ENCODE results near the gene ZNF526.

Gene ZNF526

DNA sequence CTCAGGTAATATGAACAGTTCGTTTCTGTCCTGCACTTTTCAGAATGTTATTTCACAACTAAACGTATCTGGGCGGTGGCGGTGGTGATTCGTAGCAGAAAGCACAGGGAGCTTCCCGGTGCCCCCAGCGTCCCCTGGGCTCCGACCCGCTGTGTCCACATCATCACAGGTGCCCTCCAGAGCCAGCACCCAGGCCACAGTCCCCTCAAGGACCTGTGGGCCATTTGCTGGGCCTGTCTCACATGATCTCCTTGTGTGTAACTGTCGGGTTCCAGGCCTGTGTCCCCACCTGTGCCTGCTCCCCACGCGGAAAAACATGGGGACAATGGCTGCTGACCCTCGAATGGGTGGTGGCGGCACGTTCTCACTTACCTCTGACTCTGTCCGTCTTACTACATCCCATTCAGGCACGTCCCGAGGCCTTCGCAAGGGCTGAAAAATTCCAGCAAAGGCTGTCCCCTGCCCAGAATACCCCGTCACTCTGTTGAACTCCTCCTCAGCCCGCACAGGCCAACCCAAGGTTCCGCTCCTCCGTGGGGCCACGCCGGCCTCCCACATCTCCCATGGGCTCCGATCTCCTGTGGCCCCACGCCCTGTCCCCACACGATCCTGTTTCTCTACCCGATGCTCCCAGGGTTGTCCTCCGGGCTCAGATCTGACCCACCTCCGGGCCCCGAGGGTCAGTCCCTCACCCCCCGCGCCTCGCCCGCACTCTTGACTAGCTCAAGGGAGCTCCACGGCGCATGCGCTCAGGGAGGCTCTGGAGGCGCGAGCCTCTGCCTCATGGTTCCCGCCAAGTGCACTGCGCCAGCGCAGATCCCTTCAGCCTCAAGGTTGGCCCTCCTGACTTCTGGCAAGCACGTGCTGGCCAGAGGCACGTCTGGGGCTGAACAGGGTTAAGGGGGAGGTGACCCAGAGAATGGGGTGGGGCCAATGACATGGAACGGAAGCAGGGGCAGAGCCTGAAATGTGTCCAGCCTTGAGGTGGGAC lies 23.8 kb upstream of the ZNF526 start:
- no peak for DNase-seq

DNA sequence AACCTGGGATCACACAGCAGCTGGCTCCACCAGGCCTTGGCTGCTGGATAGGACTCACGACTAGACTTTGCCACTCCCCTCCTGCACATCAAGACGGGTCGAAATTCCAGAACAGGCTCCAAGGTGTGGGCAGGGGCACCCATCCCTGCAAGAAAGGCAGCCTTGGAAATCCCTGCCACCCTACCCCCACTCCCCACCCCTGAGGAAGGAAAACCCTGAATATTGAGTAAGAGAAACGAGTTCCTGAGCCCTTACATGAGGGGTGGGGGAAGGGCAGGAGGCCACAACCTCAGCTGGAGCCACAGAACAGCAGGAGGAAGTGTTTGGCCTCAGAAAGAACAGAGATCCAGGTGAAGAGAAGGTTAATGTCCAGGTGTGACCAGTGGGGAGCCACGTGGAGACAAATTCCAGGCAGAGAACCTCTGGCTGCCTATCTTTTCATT lies 22.7 kb upstream of the ZNF526 start:
- no peak for DNase-seq

DNA sequence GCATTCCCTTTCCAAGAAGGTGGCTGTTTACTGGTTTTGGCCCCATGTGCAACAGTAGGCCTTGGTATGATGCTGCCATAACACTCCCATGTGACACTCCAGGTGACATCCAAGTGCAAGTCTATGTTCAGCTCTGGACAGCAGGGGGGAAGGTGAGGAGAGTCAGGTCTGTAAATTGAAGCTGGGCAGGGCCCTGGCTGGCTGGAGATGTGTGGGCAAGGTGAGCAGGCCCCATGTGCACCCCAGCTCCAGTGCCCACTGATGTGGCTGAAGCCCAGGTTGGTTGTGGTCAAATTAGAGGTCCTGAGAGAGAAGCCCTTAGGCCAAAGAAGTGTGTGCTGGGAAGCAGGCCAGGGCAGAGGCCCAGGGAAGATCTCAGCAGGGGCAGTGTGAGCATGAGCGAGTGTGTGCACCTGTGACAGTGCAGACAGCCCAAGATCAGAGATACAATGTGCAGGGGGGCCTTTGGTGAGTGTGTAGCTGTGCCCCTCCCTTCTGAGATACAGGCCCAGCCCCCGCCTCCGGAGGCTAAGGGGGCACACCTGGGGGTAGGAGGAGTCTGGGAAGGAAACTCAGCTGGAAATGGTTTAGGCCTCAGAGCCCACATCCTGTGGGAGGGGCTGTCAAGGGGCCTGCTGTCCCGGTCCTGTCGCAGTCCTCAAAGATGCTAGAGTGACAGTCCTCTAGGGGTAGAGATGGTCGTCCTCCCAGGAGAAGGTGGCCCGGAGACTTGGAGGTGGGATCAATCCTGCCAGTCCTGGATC lies 21.3 kb upstream of the ZNF526 start:
- peak; percentile 44 to 61 for DNase-seq

DNA sequence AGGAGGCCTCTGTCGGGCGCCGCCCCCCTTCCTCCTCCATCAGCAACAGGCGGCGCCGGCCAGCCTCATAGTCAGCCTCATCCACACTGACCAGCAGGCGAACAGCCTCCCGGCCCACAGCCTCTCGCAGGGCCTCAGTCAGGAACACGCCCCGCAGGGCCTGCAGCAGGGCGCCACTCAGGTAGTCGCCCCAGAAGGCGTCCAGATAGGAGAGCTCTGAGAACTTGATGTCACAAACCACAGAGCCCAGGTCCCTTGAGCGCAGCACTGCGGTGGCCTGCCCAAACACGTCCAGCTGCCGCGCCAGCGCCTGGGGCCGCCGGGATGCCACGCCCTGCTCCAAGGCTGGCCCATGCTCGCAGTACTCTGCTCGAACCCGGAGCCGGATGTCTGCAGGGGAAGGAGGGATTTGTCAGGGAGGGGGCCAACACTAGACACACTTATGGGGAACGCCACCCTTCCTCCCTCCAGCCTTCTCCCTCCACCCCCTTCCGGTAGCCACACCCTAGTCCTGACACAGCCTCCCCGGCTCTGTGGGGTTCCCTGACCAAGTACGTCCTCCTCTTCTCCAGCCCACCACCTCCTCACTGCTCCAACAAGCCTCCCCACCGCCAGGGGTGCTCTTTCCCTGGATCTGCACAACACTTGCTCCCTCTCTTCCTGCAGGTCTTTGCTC lies 20.5 kb upstream of the ZNF526 start:
- DNase-seq: peak; percentile 72 to 80

DNA sequence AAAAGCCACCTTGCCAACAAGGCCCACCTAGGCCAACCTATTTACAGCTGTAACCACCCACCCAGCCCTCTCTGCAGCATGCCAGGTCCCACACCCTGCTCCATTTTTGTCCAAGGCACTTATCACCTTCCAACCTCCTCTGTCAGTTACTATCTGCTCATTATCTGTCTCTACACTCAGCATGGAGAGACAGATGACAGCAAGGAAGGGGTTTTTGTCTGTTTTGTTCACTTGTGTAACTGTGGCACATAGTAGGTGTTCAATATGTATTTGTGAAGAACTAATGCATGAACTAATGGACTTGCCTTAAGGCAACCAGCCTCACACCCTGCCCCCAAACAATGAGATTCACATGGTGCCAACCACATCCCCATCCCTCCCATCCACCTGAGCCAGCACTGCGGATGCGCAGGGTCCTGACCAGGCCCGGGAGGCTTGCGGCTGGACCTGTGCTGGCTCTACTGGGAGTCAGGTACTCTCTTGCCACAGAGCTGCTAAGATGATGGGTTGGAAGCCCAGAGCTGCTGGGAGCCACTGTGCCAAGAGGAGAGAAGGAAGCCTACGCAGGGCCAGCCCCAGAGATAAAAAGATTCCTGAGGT lies 19.9 kb upstream of the ZNF526 start:
- DNase-seq: no peak

DNA sequence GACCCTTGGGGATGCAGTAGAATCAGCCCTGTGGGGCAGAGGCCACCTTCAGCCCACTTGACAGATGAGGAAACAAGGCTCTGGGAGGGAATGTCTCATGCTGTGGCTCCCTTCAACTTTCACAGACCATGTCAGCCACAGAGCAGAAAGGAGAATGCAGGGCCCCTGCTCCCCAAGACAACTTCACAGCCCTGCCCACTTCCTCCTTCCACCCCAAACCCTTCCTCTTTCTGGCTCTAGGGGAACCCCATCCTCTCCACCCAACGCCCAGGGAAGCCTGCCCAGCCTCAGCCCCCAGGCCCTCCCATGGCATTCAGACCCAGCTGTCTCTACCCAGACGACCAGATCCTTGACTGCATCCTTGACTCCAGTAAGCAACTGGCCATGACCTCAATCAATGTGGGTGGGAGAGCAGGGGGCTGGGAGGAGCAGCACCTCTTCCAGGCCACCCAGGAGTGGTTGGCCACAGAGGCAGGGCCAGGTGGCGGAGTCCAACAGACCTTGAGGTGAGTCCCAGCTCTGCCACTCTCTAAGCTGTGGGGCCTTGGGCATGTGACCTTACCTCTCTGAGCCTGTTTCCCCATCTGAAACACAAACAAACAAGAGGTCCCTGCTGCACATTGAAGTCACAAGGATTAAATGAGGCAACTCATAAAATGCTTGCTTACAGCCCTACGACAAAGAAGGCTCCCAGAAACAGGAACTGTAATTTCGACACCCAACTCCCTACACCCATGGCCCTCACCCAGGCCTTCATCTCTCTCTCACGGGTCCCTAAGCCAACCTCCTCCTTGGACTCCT lies 18.4 kb upstream of the ZNF526 start:
- DNase-seq: peak; percentile 49 to 57

DNA sequence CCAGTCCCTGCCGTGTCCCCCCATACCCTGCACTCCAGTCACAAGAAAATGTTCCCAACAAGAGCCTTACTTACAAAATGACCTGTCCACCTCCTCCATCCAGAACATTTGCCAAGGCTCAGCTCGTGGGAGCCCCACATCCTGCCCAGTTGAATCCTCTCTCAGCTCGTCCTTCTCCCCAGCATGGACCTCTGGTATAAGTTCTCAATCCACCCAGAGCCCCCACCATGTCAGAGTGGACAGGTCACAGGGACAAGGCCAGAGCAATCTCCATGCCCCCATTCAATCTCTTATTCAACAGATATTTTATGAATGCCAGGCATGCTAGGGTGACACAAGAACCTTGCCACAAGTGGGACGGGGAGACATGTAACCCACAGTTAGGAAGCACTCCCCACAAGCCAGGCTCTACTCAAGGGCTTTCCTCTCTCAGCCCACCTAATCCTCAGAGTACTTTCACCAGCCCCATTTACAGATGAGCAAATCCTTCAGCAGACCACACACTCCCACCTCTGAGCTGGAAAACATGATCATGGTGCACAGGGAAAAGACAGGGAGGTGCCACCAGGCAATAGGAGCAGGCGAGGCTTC lies 17.7 kb upstream of the ZNF526 start:
- DNase-seq: no peak

DNA sequence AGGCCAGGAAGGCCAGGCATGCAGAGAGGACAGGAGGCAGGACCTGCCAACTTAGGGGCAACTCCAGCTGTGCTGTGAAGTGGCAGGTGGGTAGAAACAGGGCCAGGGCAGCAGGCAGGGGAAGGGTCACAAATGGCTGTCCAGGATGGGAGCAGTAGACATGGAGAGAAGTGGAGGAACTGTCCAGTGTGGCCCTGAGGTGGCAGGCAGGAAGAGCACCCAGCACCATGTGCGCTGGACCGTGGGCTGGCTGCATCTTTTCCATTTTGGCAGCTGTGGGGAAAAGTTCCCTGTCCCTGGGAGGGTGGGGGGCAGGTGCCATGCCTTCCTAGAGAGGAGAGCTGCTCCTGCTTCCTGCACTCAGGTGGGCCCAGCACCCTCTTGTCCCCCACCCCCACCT lies 16.4 kb upstream of the ZNF526 start:
- DNase-seq: no peak

DNA sequence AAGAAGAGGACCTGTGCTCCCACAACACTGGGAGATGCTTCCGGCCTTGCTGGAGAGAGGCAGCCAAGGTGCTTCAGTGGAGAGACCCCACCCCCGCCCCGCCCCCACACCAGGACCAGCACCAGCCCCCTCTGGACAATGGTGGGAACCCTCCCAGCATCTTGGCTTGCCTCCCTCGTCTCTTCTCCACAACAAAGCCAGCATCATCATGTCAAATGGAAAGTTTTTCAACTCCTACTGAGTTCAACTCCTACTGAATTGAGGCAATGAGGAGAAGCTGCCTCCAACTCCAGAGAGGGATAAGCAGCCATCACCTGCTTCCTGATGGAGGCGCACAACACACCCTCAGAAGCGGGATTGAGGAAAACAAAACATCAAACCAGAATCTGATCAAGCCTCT lies 15.4 kb upstream of the ZNF526 start:
- DNase-seq: no peak

DNA sequence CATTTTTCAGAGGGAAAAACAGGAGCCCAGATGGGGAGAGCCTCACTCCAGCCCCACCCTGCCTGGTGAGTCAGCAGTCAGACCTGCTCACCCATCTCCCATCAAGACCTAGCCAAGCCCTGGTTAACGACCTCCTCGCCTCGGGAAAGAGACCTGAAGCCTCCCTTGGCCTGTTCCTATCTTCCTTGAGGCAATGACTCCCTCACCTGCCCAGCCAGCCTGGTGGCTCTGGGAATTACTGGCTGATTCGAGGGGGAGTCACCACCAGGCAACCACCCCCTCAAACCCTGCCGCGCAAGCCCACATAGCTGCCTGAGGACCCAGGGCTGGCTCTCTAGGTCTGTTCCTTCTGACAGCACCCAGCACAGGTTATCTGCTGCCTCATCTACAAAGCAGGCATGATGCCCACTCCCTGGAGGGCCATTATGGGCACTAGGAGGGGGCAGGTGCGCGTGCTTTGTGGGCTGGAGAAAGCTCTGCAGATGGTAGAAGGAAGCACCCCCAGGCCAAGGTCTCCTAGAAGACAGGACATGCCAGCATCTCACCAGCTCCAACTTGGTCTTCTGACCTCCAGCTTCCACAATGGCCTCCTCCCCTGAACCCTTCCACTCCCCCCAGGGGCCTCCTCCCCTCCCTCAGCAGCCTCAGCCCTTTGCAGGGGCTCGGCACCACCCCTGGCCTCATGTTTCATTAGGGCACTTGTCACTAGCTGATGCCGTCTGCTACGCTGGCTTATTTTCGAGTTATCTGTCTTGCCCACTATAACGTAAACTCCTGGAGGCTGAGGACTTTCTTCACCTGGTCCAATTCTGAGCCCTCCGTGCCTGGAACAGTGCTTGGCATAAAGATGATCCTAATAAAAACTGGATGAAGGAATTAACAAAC lies 13.0 kb upstream of the ZNF526 start:
- no peak for DNase-seq

DNA sequence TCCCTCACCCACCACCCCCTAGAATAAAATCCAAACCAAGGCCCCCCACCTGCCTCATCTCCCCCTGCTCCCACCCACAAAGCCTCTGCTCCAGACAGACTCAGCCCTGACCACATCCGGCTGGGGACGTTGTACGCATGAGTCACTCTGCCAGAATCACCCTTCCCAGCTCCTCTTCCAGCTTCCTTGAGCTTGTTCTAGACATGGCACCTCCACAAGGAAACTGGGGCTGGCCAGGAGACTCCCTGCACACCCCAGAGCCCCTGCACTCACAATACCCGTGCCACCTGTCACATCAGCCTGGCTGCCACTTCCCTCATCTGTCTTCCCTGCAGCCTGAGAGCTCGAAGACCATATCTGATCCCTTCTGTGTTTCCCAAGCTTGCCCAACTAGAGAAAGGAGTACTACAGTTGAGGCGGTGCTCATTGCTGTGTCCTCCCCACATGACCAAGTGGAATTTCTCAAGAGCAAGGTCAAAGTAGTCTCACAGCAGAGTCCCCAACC lies 12.3 kb upstream of the ZNF526 start:
- DNase-seq: no peak

DNA sequence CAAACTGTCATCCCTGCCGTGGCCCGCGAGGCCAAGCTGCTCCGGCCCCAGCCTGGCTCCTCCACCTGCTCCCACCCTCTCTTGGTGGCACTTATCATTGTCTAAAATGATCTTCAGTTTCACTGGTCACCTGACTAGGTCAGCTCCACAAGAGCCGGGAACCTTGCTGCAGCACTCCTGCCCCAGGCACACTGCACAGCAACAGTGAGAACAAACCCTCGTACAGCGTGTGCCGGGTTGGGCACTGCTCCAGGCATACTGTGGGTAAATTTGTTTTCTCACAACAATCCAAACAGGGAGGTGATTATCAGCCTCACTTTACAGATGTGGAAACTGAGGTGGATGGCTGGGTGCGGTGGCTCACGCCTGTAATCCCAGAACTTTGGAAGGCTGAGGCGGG lies 11.5 kb upstream of the ZNF526 start:
- DNase-seq: no peak

DNA sequence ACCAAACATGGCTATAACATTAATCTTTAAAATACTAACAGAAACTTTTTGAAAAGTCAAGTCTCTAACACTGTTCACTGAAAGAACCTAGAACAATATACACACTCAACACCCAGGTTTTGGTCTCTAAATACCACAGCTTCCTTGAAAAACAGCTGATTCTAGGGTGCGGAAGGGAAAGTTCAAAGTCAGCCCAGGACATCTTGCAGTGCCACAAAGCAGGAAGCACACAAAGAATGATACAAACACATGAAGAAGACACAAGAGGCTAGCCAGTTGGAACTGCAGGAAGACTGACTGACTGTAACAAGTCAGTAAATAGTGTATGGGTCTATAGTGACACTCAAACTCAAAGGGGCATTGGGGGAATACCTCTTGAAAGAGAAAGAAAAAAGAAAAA lies 7.2 kb upstream of the ZNF526 start:
- DNase-seq: no peak

DNA sequence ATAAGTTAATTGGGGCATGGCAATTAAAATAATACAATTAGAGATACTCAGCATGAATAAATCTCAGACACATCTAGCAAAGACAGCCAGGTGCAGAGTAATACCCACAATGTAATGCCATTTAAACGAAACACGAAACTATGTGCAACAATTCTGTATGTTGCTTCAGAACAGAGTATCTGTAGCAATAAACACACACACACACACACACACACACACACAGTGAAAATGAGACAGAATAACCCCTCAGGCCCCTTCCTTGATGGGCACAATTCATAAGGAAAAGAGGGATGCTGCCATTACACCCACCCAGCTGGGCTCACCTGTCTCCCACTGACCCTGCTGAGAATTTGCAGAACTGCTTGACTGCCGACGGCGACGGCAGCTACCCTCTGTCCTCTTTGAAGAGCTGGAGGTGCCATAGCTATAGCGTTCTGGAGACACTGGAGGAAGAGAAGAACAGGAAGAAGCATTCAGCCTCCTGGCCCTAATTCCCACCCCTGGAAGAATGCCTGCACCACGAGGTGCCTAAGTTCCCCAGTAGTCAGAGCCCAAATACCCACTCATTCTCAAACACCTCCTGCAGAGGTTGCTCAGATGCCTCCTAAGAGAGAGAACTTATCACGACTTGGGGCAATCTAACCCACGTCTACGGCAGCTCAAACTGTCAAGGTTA lies 5.2 kb upstream of the ZNF526 start:
- DNase-seq: no peak

DNA sequence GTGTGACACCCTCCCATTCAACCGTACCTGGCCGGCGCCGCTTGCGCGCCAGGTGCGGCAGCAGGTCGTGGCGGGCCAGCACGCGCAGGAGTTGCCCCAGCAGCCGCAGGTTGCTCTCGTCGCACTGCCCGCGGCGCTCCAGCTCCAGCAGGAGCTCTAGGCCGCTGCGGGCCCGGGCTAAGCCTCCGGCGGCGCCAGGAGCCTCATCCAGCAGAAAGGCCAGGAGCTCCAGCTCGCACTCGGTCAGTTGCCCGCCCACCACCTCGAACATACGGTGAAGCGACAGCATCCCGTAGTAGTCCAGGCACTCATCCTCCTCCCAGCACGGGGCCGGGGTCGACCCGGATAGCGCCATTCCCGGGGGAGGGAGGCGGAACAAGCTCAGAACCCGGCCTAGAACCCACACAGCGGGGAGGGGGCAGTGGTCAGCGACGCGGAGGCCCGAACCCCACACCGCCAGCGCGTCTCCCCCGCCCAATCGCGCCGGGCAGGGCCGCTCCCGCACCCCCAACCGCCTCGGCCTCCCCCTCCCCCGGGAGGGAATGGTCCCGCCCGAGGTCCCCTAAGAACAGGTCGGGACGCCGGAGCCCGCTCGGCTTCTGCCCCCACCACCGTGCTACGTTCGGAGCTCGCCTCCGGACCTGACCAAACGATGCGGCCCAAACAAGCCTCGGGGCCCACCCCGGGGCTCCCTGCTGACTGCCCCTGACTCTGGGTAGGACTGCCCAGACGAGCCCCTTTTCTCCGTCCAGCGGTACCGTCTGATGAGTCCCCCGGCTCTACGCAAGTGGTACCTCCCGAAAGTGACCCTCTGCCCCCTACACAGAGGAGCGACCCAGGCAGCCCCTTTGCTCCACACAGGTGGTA lies 3.2 kb upstream of the ZNF526 start:
- DNase-seq: peak; percentile 23 to 42

DNA sequence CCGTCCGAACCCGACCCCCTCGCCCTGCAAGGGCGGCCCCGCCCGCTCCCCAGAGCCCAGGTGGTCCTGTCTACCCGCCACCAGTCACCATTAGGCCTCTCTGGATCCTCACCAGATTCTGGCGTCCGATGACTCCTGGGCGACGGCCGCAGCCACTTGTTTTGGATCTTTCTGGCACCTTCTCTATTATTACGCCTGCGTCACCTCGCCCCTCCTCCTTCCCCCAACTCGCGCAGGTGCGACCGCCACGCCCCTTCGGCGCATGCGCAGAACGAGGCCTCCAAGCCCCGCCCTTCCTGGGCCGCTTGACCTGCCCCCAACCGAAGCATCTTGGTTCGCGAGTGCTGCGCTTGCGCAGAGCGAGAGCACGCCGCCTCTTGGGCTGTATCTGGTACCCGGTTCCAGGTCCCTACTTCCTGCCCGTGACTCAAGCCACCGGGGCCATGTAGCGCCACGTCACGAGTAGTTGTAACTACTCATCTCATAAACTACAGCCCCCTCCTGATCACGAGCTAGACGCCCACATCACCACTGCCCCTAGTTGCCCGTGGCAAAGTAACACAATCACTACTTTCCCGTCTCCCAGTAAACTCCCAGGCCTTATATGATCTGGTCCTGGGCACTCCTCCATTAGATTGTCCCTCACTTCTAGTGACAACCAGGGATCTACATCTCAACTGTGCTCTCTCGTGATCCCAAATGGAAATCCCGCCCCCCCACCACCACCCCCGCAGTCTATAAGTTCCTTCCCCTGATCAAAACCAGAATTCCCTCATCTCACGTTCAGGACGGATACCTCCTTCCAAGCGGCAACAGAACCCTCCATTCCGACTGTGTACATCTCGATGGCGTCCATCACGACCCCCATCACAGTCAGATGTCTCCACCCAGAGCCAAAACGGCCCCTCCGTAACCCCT lies 2.3 kb upstream of the ZNF526 start, which contains the start of gene DEDD2:
Gene DEDD2 (minus strand): TSS at position 158 of the 918 bp plus-strand sequence. CDS start 670 bp downstream, outside the sequence.
- peak; percentile 99 for DNase-seq

DNA sequence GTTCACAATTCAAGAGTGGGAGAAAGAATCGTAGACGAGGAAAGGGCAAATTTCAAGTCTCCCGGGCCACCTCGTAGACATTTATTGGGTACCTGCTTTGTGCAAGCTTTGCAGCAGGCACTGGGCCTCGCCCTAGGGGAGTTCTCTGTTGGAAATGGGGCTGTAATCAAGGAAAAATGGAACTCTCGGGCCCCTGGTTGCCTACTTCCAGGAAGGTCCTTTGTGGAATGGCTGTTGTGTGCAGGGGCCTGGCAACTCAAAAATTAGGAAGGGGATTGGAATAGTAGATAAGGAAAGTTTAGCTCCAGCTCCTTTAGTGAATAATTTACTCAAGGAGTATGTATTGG lies 612 bp downstream of the ZNF526 start:
- DNase-seq: no peak

Data from activated CD4-positive, alpha-beta T cell treated with anti-CD3 and anti-CD28 coated beads, Interleukin-2, amount 50 U/mL, for 48 hours (primary cell).